HCT116 (cell line): ENCODE data around the gene TNXB.

Experiments used
- CBX3 ChIP-seq: IDR thresholded peaks from 2 replicates; pipeline ENCODE4 v1.6.1; 2012; ENCODE audit warnings: low read depth
- EZH2 ChIP-seq: fragments of 200-600 bp; sonication (generic); IDR thresholded peaks from 2 replicates; pipeline ENCODE4 v1.6.1; 2017; ENCODE audit warnings: antibody characterized with exemption, mixed run types
- POLR2A ChIP-seq: IDR thresholded peaks from 2 replicates; pipeline ENCODE4 v1.7.0; 2011; ENCODE audit warnings: borderline replicate concordance; ENCODE audit not compliant: insufficient read depth, insufficient read length; ENCODE audit errors: extremely low read depth
- POLR2AphosphoS5 ChIP-seq: IDR thresholded peaks from 2 replicates; pipeline ENCODE4 v1.6.1; 2011; ENCODE audit warnings: mild to moderate bottlenecking, low read depth, low read length, moderate library complexity
- SIN3A ChIP-seq: IDR thresholded peaks from 2 replicates; pipeline ENCODE4 v1.6.1; 2012; ENCODE audit warnings: low read depth
- TF ChIP-seq, protein P1 (sequence below), 3 experiments: fragments of 200-600 bp in 1 of 3; sonication (generic) in 1 of 3; IDR thresholded peaks in 2 of 3; conservative IDR thresholded peaks in 1 of 3; 2 replicates each; pipeline ENCODE4 v1.5.1; 2012 to 2017; ENCODE audit warnings: low read depth in 2 of 3, low read length in 2 of 3, antibody characterized with exemption in 1 of 3, borderline replicate concordance in 1 of 3, control low read depth in 1 of 3, mild to moderate bottlenecking in 1 of 3, mixed read lengths in 1 of 3, mixed run types in 1 of 3, moderate library complexity in 1 of 3; ENCODE audit not compliant: insufficient read depth in 1 of 3
- TF ChIP-seq, protein P2 (sequence below): IDR thresholded peaks from 2 replicates; pipeline ENCODE4 v1.6.1; 2012
- TF ChIP-seq, protein P3 (sequence below): IDR thresholded peaks from 2 replicates; pipeline ENCODE4 v1.6.1; 2011; ENCODE audit warnings: mild to moderate bottlenecking, low read length, moderate library complexity; ENCODE audit not compliant: insufficient replicate concordance; ENCODE audit errors: extremely low read depth

DNA sequence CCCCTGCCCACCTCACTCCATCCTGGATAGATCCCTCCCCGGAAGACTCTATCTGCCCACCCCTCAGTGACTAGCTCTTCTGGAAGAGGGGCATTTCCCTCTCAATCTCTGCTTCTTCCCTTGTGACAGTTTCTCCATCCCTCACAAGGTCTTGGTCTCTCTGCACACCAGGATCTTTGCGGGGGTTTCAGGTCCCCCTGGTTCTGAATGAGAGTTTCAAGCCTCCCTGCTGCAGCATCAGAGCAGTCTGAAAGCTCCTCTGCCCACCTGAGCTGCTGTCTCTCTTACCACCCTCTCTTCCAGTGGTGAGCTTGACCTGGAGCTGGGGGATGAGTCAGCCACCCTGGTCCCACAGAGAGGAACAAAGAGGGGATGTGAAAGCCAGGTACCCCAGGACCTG lies 24.4 kb downstream of the TNXB start:
- TF ChIP-seq SIN3A (no peak), POLR2A (no peak), EZH2 (no peak), CBX3 (no peak), POLR2AphosphoS5 (no peak)
- TF ChIP-seq, protein P1, sequence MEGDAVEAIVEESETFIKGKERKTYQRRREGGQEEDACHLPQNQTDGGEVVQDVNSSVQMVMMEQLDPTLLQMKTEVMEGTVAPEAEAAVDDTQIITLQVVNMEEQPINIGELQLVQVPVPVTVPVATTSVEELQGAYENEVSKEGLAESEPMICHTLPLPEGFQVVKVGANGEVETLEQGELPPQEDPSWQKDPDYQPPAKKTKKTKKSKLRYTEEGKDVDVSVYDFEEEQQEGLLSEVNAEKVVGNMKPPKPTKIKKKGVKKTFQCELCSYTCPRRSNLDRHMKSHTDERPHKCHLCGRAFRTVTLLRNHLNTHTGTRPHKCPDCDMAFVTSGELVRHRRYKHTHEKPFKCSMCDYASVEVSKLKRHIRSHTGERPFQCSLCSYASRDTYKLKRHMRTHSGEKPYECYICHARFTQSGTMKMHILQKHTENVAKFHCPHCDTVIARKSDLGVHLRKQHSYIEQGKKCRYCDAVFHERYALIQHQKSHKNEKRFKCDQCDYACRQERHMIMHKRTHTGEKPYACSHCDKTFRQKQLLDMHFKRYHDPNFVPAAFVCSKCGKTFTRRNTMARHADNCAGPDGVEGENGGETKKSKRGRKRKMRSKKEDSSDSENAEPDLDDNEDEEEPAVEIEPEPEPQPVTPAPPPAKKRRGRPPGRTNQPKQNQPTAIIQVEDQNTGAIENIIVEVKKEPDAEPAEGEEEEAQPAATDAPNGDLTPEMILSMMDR (IDR thresholded peaks at IDR 0.05 in 2 of 3, conservative IDR thresholded peaks at IDR 0.05 in 1 of 3; ENCODE audit: borderline replicate concordance in 1 of 3, insufficient read depth in 1 of 3, low read depth in 2 of 3, low read length in 2 of 3): no peak
- TF ChIP-seq, protein P2, sequence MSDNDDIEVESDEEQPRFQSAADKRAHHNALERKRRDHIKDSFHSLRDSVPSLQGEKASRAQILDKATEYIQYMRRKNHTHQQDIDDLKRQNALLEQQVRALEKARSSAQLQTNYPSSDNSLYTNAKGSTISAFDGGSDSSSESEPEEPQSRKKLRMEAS: no peak
- TF ChIP-seq, protein P3, sequence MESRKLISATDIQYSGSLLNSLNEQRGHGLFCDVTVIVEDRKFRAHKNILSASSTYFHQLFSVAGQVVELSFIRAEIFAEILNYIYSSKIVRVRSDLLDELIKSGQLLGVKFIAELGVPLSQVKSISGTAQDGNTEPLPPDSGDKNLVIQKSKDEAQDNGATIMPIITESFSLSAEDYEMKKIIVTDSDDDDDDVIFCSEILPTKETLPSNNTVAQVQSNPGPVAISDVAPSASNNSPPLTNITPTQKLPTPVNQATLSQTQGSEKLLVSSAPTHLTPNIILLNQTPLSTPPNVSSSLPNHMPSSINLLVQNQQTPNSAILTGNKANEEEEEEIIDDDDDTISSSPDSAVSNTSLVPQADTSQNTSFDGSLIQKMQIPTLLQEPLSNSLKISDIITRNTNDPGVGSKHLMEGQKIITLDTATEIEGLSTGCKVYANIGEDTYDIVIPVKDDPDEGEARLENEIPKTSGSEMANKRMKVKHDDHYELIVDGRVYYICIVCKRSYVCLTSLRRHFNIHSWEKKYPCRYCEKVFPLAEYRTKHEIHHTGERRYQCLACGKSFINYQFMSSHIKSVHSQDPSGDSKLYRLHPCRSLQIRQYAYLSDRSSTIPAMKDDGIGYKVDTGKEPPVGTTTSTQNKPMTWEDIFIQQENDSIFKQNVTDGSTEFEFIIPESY: no peak
